Uterus (tissue), 2 donors: ENCODE measurements around the gene FBXL19.

Experiments used
- POLR2A ChIP-seq, 2 donors: fragments of 450-650 bp; IDR thresholded peaks; one replicate each; pipeline ENCODE4 v1.6.1; 2016; ENCODE audit warnings: antibody characterized with exemption in 2 of 2, mild to moderate bottlenecking in 1 of 2, moderate library complexity in 1 of 2
- TF ChIP-seq, protein P1 (sequence below), 4 experiments: fragments of 200-600 bp in 2 of 4; fragments of 450-650 bp in 2 of 4; sonication (generic) in 2 of 4; IDR thresholded peaks; one replicate each; pipeline ENCODE4 v1.5.1; 2016 to 2019; ENCODE audit warnings: antibody characterized with exemption in 4 of 4, mild to moderate bottlenecking in 2 of 4, moderate library complexity in 1 of 4

DNA sequence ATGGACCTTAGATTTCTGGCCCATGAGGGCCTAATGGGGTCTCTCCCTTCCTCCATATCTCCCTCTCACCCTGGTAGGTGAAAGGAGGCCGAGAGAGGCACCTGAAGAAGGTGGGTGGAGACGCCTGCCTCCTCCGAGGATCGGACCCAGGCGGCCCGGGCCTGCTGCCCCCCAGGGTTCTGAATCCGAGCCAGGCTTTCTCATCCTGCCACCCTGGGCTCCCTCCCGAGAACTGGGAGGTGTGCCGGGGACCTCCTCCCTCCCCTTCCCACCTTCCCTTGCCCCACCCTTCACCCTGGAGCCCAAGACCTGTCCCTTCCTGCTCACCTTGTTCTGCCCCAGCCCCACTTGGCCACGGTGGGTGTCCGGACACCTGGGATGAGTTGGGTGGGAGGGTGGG, 5.0 kb downstream of the FBXL19 start:
- TF ChIP-seq, protein P1, sequence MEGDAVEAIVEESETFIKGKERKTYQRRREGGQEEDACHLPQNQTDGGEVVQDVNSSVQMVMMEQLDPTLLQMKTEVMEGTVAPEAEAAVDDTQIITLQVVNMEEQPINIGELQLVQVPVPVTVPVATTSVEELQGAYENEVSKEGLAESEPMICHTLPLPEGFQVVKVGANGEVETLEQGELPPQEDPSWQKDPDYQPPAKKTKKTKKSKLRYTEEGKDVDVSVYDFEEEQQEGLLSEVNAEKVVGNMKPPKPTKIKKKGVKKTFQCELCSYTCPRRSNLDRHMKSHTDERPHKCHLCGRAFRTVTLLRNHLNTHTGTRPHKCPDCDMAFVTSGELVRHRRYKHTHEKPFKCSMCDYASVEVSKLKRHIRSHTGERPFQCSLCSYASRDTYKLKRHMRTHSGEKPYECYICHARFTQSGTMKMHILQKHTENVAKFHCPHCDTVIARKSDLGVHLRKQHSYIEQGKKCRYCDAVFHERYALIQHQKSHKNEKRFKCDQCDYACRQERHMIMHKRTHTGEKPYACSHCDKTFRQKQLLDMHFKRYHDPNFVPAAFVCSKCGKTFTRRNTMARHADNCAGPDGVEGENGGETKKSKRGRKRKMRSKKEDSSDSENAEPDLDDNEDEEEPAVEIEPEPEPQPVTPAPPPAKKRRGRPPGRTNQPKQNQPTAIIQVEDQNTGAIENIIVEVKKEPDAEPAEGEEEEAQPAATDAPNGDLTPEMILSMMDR (IDR thresholded peaks at IDR 0.05), result no peak
- TF ChIP-seq POLR2A (IDR thresholded peaks at IDR 0.05), result no peak
